Upper lobe of left lung (tissue), 6 donors: ENCODE results near the gene CD207. TPM values are rescaled to one million over a fixed set of nuclear protein-coding genes. Genes with fewer than 3 reads are reported as not detected.

ENCODE experiments used
- ATAC-seq, 2 donors: fragments of 200-7000 bp; cut with Tn5 transposase; one replicate each; pipeline ENCODE4 v1.9.1; 2022; ENCODE audit warnings: mild to moderate bottlenecking in 2 of 2, moderate library complexity in 2 of 2; ENCODE audit not compliant: low FRiP score in 2 of 2
- DNase-seq, 2 donors: peaks; one replicate each; pipeline ENCODE4 v3.0.0-alpha.2; 2019 to 2020
- H3K27ac ChIP-seq, 4 donors: fragments of 200-600 bp; sonication (generic); one replicate each; pipeline ENCODE4 v1.5.1; 2016 to 2019
- H3K27me3 ChIP-seq, 4 donors: fragments of 200-600 bp; sonication (generic); one replicate each; pipeline ENCODE4 v1.5.1; 2017 to 2019
- H3K36me3 ChIP-seq, 4 donors: fragments of 200-600 bp; sonication (generic); one replicate each; pipeline ENCODE4 v1.5.1; 2016 to 2019
- H3K4me1 ChIP-seq, 4 donors: fragments of 200-600 bp; sonication (generic); one replicate each; pipeline ENCODE4 v1.5.1; 2018 to 2019
- H3K4me3 ChIP-seq, 4 donors: fragments of 200-600 bp; sonication (generic); one replicate each; pipeline ENCODE4 v1.5.1; 2017 to 2019; ENCODE audit warnings: mild to moderate bottlenecking in 2 of 4, moderate library complexity in 1 of 4
- H3K9me3 ChIP-seq, 4 donors: fragments of 200-600 bp; sonication (generic); one replicate each; pipeline ENCODE4 v1.5.1; 2018 to 2019
- EP300 ChIP-seq, 4 donors: sonication (generic); formaldehyde crosslinking; IDR thresholded peaks; one replicate each; pipeline ENCODE4 v1.5.1; 2017; ENCODE audit warnings: antibody characterized with exemption in 4 of 4, control low read depth in 2 of 4
- POLR2A ChIP-seq, 4 donors: fragments of 450-650 bp; IDR thresholded peaks; one replicate each; pipeline ENCODE4 v1.5.1; 2016 to 2017; ENCODE audit warnings: antibody characterized with exemption in 4 of 4, mild to moderate bottlenecking in 2 of 4
- POLR2AphosphoS5 ChIP-seq, 2 donors: sonication (generic); formaldehyde crosslinking; IDR thresholded peaks; one replicate each; pipeline ENCODE4 v1.5.1; 2017; ENCODE audit warnings: antibody characterized with exemption in 2 of 2
- WGBS, 2 donors: methylation state at CpG; one replicate each; pipeline ENCODE4 v1.1.5; 2017 to 2018; 5-methylcytosine and 5-hydroxymethylcytosine counted together
- total RNA-seq, 6 donors: library from RNA; depleted of rRNA in 4 of 6; stranded (reverse); fragments of >200 nt in 4 of 6; gene quantifications; one replicate each; pipeline versions ENCODE4 v1.1.0 to v1.2.1, GENCODE V29; 2016 to 2021
- TF ChIP-seq, protein P1 (sequence below), 6 experiments: fragments of 450-650 bp in 4 of 6; fragments of 200-600 bp in 2 of 6; sonication (generic) in 2 of 6; IDR thresholded peaks; one replicate each; pipeline ENCODE4 v1.5.1; 2016 to 2019; ENCODE audit warnings: antibody characterized with exemption in 6 of 6
- donor health status: DM: no; HTN: no; CAD: no; lungs with moderate emphysema.
- donor health status: DM: no; HTN: yes; CAD: no; lungs with severe emphysema.

Gene CD207
- total RNA-seq, 6 donors from 2014 or later, result 0.74 to 2.2 TPM; not detected in 4

DNA sequence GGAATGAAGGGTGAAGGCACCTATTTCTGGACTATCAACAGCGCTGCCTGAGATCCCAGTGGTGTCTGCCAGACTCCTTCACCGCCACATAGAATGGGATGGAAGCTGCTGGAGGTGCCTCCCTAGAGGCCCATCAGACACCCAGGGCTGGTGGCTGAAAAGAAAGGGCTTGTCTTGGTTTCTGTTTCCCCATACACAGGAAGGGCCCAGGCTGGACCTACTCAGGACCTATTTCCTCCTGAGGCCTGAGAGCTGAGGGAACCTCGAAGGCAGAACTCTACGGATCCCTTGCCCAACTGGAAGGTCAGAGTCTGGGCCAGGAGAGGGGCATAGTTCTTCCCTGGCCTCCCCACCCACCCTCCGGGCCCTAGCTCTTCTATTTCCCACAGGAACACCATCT lies 12.4 kb downstream of the CD207 start:
- no peak for DNase-seq

DNA sequence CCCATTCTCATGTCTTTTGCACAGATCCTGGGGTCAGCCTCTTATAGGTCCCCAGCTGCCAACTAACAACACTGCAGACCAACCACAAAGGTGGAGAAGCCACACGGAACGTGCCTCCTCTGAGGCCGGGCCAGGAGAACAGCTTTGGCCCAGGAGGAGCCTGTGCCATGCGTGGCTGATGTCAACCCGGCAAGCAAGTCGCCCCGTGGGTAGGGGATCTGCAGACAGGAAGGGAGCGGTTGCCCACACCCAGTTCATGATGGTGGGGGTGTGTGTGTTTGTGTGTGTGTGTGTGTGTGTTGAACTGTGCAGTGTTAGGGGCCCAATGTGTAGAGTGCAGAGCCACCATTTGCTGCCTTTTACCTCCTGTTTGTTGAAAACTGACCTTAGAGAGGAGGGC lies 12.8 kb downstream of the CD207 start:
- Histone ChIP-seq H3K36me3 (no peaks in the 10 kb centered on the region), H3K4me3 (no peak overlapping the region), H3K9me3 (no peaks in the 10 kb centered on the region), H3K27ac (no peak overlapping the region), H3K4me1 (no peaks in the 10 kb centered on the region), H3K27me3 (no peaks in the 10 kb centered on the region)
- 62 to 88% methylated on average over 6 to 8 of the region's 8 CpGs for WGBS, 2 donors
- ATAC-seq (no peak), DNase-seq (no peak)
- TF ChIP-seq, protein P1, sequence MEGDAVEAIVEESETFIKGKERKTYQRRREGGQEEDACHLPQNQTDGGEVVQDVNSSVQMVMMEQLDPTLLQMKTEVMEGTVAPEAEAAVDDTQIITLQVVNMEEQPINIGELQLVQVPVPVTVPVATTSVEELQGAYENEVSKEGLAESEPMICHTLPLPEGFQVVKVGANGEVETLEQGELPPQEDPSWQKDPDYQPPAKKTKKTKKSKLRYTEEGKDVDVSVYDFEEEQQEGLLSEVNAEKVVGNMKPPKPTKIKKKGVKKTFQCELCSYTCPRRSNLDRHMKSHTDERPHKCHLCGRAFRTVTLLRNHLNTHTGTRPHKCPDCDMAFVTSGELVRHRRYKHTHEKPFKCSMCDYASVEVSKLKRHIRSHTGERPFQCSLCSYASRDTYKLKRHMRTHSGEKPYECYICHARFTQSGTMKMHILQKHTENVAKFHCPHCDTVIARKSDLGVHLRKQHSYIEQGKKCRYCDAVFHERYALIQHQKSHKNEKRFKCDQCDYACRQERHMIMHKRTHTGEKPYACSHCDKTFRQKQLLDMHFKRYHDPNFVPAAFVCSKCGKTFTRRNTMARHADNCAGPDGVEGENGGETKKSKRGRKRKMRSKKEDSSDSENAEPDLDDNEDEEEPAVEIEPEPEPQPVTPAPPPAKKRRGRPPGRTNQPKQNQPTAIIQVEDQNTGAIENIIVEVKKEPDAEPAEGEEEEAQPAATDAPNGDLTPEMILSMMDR (IDR thresholded peaks at IDR 0.05), result no peak
- no peak for TF ChIP-seq EP300 (IDR thresholded peaks at IDR 0.05)
- TF ChIP-seq POLR2AphosphoS5 (IDR thresholded peaks at IDR 0.05), result no peak
- TF ChIP-seq POLR2A (IDR thresholded peaks at IDR 0.05), result no peak

More for the DNA sequence above, 12.4 kb downstream of the CD207 start:
- no peak for TF ChIP-seq EP300 (IDR thresholded peaks at IDR 0.05)
- TF ChIP-seq, protein P1 (IDR thresholded peaks at IDR 0.05), result no peak
- TF ChIP-seq POLR2A (IDR thresholded peaks at IDR 0.05), result no peak
- no peak for TF ChIP-seq POLR2AphosphoS5 (IDR thresholded peaks at IDR 0.05)
- Histone ChIP-seq H3K4me1 (no peaks in the 10 kb centered on the region), H3K27ac (no peak overlapping the region), H3K4me3 (no peak overlapping the region), H3K9me3 (no peaks in the 10 kb centered on the region), H3K36me3 (no peaks in the 10 kb centered on the region), H3K27me3 (no peaks in the 10 kb centered on the region)
- ATAC-seq, result no peak
- WGBS, 2 donors, result 85 to 100% methylated on average over 2 to 5 of the region's 5 CpGs

DNA sequence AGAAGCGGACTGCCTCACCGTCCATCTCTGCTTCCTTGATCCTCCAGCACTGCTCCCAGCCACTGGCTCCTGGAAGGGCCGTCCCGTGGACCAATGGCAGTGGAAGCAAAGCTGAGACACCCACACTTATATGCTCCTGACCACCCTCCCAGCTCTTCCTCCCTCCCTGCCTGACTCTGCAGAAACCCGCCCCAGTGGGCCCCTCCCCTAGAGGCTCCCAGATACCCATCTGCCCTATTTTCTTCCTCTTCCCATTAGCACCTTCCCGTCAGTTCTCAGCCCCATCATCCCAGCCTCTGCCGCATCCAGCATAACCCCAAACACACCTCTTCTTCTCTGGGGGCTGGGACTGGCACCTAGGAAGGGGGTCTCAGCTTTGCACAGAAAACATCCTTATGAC lies 15.1 kb downstream of the CD207 start, which contains the start of gene CLEC4F:
Gene CLEC4F (minus strand): TSS at position 101 of the 400 bp plus-strand sequence. CDS start 76 bp downstream, at position 25.
- no peaks in the 10 kb centered on the region for H3K36me3 ChIP-seq
- H3K4me1 ChIP-seq, result no peaks in the 10 kb centered on the region
- WGBS, 2 donors, result 62 to 77% methylated on average over 7 of the region's 7 CpGs
- no peak for TF ChIP-seq POLR2A (IDR thresholded peaks at IDR 0.05)
- no peak for TF ChIP-seq POLR2AphosphoS5 (IDR thresholded peaks at IDR 0.05)
- TF ChIP-seq, protein P1 (IDR thresholded peaks at IDR 0.05), result no peak
- TF ChIP-seq EP300 (IDR thresholded peaks at IDR 0.05), result no peak
- no peaks in the 10 kb centered on the region for H3K27me3 ChIP-seq
- H3K27ac ChIP-seq, result no peak within 1 kb of the TSS
- H3K4me3 ChIP-seq, result no peak within 1 kb of the TSS
- no peaks in the 10 kb centered on the region for H3K9me3 ChIP-seq
- DNase-seq, result no peak
- no peak for ATAC-seq

DNA sequence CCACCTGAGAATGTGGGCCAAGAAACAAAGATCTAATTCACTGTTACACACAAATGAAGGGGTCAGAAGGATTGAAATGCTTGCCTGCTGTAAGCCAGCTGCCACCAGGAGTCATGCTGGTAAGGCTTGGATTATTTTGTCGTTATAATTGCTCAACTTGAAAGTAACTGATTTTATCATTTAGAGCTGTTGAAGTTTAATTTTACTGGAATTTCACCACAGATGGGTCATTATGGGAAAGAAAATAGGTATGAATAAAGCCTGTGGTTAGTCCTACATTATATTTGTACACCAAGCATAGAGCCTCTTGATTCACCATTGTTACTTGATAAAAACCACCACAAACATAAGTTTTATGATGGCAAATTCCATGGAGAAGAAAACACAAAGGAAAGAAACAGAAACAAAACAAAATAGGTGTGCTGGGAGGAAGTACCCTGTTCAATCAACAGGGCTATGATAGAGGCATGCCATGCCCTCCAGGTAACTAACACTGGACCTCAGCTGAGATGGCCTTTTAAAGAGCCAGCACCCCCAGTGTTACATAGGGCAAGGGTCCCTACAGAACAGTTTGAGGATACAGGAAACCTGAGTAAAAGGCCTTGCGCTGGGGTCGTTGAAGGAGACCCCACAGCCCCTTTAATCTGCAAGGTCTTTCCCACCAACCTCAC lies 18.2 kb downstream of the CD207 start:
- DNase-seq (no peak), ATAC-seq (no peak)
- no peaks in the 10 kb centered on the region for H3K36me3 ChIP-seq
- H3K27me3 ChIP-seq, result no peaks in the 10 kb centered on the region
- TF ChIP-seq, protein P1 (IDR thresholded peaks at IDR 0.05), result no peak
- no peak for TF ChIP-seq EP300 (IDR thresholded peaks at IDR 0.05)
- TF ChIP-seq POLR2A (IDR thresholded peaks at IDR 0.05), result no peak
- no peak overlapping the region for H3K4me3 ChIP-seq
- no peak overlapping the region for H3K27ac ChIP-seq
- 70 to 84% methylated on average over 3 of the region's 3 CpGs for WGBS, 2 donors
- no peaks in the 10 kb centered on the region for H3K4me1 ChIP-seq
- no peaks in the 10 kb centered on the region for H3K9me3 ChIP-seq

DNA sequence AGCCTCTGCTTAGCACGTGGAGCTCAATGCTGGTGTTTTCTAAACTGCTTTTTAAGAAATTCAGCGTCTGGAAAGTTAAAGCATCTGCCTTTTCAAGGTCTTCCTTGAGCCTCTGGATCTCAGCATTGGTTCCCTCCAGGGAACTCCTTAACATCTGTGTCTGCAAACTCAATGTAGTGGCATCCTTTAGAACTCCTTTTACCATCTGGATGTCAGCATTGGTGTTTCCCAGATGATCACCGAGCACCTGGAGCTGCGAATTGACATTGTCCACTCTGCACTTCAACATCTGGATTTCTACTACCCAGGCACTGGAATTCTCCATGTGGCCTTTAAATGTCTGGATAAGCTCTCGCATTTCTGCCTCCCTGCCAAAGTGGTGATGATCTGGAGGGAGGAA lies 18.9 kb downstream of the CD207 start:
- Histone ChIP-seq H3K27me3 (no peaks in the 10 kb centered on the region), H3K27ac (no peak overlapping the region), H3K4me1 (no peaks in the 10 kb centered on the region), H3K4me3 (no peak overlapping the region), H3K36me3 (no peaks in the 10 kb centered on the region), H3K9me3 (no peaks in the 10 kb centered on the region)
- no peak for ATAC-seq
- WGBS, 2 donors, result 75 to 85% methylated on average over 5 of the region's 5 CpGs
- no peak for DNase-seq
- TF ChIP-seq POLR2A (IDR thresholded peaks at IDR 0.05) (no peak), EP300 (IDR thresholded peaks at IDR 0.05) (no peak), POLR2AphosphoS5 (IDR thresholded peaks at IDR 0.05) (no peak)
- TF ChIP-seq, protein P1 (IDR thresholded peaks at IDR 0.05), result no peak
